H7 (cell line): ENCODE data around the gene MICAL2. TPM values are rescaled to one million over a fixed set of nuclear protein-coding genes. Genes with fewer than 3 reads are reported as not detected.

Source experiments
- DNase-seq: peaks from one replicate; pipeline ENCODE4 v3.0.0; 2012
- H3K27me3 ChIP-seq: 2 replicates; pipeline ENCODE4 v1.6.0; 2011; ENCODE audit warnings: mild to moderate bottlenecking, low read length; ENCODE audit not compliant: control insufficient read depth, insufficient read depth
- H3K36me3 ChIP-seq: replicated peaks from 2 replicates; pipeline ENCODE4 v1.5.1; 2011; ENCODE audit warnings: low read length; ENCODE audit not compliant: control insufficient read depth, insufficient read depth
- H3K4me3 ChIP-seq: 2 replicates; pipeline ENCODE4 v1.5.1; 2011; ENCODE audit warnings: low read depth, mild to moderate bottlenecking, control low read depth, low read length, moderate library complexity; ENCODE audit not compliant: insufficient read depth
- total RNA-seq: library from RNA; depleted of rRNA; stranded (reverse); fragments of >200 nt; shearing (Covaris generic); gene quantifications from 2 replicates; pipeline ENCODE4 v1.2.3, GENCODE V29; 2014

Gene MICAL2
- total RNA-seq, 1 experiment from 2014 or later, result 0.83 TPM

- no peak for DNase-seq
- Histone ChIP-seq H3K4me3 (no peak overlapping the region), H3K36me3 (no peaks in the 10 kb centered on the region), H3K27me3 (no peaks in the 10 kb centered on the region)
Measured at GRCh38 chr11:12165237-12165875, 55.0 kb downstream of the MICAL2 start.

GRCh38 chr11:12166299-12167060 is 56.1 kb downstream of the MICAL2 start:
- Histone ChIP-seq H3K36me3 (no peaks in the 10 kb centered on the region), H3K4me3 (no peak overlapping the region), H3K27me3 (no peaks in the 10 kb centered on the region)
- DNase-seq, result no peak

GRCh38 chr11:12167061-12168000 is 56.9 kb downstream of the MICAL2 start:
- no peaks in the 10 kb centered on the region for H3K36me3 ChIP-seq

GRCh38 chr11:12168114-12168513 is 57.7 kb downstream of the MICAL2 start:
- Histone ChIP-seq H3K27me3 (no peaks in the 10 kb centered on the region), H3K4me3 (no peak overlapping the region), H3K36me3 (no peaks in the 10 kb centered on the region)
- DNase-seq, result no peak

More at GRCh38 chr11:12167061-12168000, 56.9 kb downstream of the MICAL2 start:
- no peaks in the 10 kb centered on the region for H3K27me3 ChIP-seq
- no peak for DNase-seq
- no peak overlapping the region for H3K4me3 ChIP-seq

GRCh38 chr11:12169822-12170221 is 59.4 kb downstream of the MICAL2 start:
- Histone ChIP-seq H3K27me3 (no peaks in the 10 kb centered on the region), H3K4me3 (no peak overlapping the region), H3K36me3 (no peaks in the 10 kb centered on the region)
- DNase-seq, result no peak

- no peak for DNase-seq
- H3K4me3 ChIP-seq, result no peak overlapping the region
- H3K27me3 ChIP-seq, result no peaks in the 10 kb centered on the region
- H3K36me3 ChIP-seq, result no peaks in the 10 kb centered on the region
Measured at GRCh38 chr11:12170501-12170900, 60.1 kb downstream of the MICAL2 start.

- H3K4me3 ChIP-seq, result no peak overlapping the region
- no peak for DNase-seq
- H3K36me3 ChIP-seq, result no peaks in the 10 kb centered on the region
- H3K27me3 ChIP-seq, result no peaks in the 10 kb centered on the region
Measured at GRCh38 chr11:12170984-12171383, 60.6 kb downstream of the MICAL2 start.

GRCh38 chr11:12171921-12172320 is 61.5 kb downstream of the MICAL2 start:
- Histone ChIP-seq H3K27me3 (no peaks in the 10 kb centered on the region), H3K4me3 (no peak overlapping the region), H3K36me3 (no peaks in the 10 kb centered on the region)
- DNase-seq, result no peak

GRCh38 chr11:12172493-12173013 is 62.2 kb downstream of the MICAL2 start:
- Histone ChIP-seq H3K36me3 (no peaks in the 10 kb centered on the region), H3K27me3 (no peaks in the 10 kb centered on the region), H3K4me3 (no peak overlapping the region)
- DNase-seq, result no peak

- DNase-seq, result no peak
- Histone ChIP-seq H3K27me3 (no peaks in the 10 kb centered on the region), H3K36me3 (no peaks in the 10 kb centered on the region), H3K4me3 (no peak overlapping the region)
Measured at GRCh38 chr11:12173111-12173510, 62.7 kb downstream of the MICAL2 start.

- no peak overlapping the region for H3K4me3 ChIP-seq
- no peaks in the 10 kb centered on the region for H3K36me3 ChIP-seq
- no peaks in the 10 kb centered on the region for H3K27me3 ChIP-seq
- no peak for DNase-seq
Measured at GRCh38 chr11:12174128-12174476, 63.7 kb downstream of the MICAL2 start.

GRCh38 chr11:12174477-12175143 is 64.2 kb downstream of the MICAL2 start:
- DNase-seq, result no peak
- Histone ChIP-seq H3K36me3 (no peaks in the 10 kb centered on the region), H3K4me3 (no peak overlapping the region), H3K27me3 (no peaks in the 10 kb centered on the region)

- no peak for DNase-seq
- Histone ChIP-seq H3K36me3 (no peaks in the 10 kb centered on the region), H3K27me3 (no peaks in the 10 kb centered on the region), H3K4me3 (no peak overlapping the region)
Measured at GRCh38 chr11:12175694-12176241, 65.4 kb downstream of the MICAL2 start.

GRCh38 chr11:12176410-12176809 is 66.0 kb downstream of the MICAL2 start:
- H3K36me3 ChIP-seq, result no peaks in the 10 kb centered on the region

More at GRCh38 chr11:12176410-12176809, 66.0 kb downstream of the MICAL2 start:
- no peak overlapping the region for H3K4me3 ChIP-seq
- no peaks in the 10 kb centered on the region for H3K27me3 ChIP-seq
- no peak for DNase-seq
